Measurements from ENCODE around the gene RASSF4. TPM values are rescaled to one million over a fixed set of nuclear protein-coding genes. Genes with fewer than 3 reads are reported as not detected.

The RASSF4 gene
- total and polyA plus RNA-seq, 4 experiments from 2014 or later, result 0.08 to 1.8 (median 0.92) TPM

DNA sequence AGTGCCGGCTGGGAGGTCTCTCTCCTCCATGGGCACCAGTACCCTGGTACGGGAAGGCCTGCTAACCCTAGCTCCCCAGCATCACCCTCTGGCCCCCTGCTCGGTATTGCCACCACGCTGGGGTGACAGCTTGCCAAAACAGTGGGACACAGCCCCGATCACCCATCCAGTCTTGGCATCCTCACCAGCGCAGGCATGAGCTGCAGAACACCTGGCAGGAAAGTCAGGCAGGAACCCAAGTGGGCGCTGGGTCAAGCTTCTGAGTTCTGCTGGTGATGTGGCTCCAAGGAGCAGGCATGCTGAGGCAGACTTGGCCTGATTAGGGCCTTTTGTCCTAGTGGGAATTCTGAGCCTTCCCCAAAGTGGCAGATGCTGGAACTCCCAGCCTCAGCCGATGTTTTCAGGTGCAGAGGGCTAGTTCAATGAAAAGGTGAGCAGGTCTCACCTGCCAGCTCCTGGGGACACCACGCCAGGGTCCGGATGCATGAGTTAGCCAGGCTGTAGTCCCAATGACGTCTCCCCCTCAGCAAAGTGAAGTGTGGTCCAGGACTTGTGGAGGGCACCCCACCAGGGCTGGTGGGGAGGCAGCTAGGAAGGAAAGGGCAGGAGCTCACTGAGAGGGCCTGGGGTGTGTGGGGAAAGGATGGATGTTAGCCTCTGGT is 32.6 kb downstream of the RASSF4 start:
- H3K4me3 ChIP-seq (ENCODE audit: low read length in 2 of 2), result no peak overlapping the region
- no peak for DNase-seq

DNA sequence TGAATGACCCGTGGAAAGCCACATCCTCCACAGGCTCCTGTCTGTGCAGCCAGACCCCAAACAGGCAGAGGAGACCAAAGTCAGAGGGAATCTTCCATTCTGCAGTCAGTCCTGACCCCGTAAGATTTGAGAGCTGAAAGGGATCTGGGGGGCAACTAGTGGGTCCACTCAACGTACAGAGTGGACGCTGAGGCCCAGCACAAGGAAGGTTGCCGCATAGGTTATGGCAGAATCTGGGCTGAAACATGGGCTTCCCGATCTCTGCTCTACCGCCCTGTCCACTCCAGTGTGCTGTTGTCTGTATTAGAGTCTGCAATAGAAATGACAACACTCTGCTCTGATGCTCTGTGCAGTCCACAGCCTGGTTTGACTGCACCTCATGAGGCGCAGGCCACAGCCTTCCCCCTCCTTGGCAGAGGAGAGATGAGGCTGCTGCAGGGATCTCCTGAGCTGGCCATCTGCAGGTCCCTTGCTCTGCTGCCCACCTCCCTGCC is 33.2 kb downstream of the RASSF4 start:
- DNase-seq, result no peak
- peaks cover 3 to 14% of the 10 kb centered on the region in 2 donors for H3K27me3 Mint-ChIP-seq
- H3K36me3 Mint-ChIP-seq, result no peaks in the 10 kb centered on the region
- no peaks in the 10 kb centered on the region for H3K9me3 ChIP-seq (ENCODE audit: control insufficient read depth in 1 of 2, low read length in 2 of 2)
- no peaks in the 10 kb centered on the region for H3K36me3 ChIP-seq (ENCODE audit: insufficient read depth, low read length)
- H3K9me3 Mint-ChIP-seq, result no peaks in the 10 kb centered on the region
- H3K27me3 ChIP-seq (ENCODE audit: insufficient read depth, low read length), result no peaks in the 10 kb centered on the region
- no peak overlapping the region for H3K4me3 Mint-ChIP-seq
- intact Hi-C loops (cut with micrococcal nuclease), result no loop called here
- no peak overlapping the region for H3K27ac Mint-ChIP-seq
- POLR2A ChIA-PET (ENCODE audit: partially characterized antibody), result no interaction called here
- no peak overlapping the region for H3K4me3 ChIP-seq (ENCODE audit: low read length in 2 of 2)
- H3K4me1 ChIP-seq (ENCODE audit: insufficient read depth, low read length), result peaks cover 19% of the 10 kb centered on the region
- CTCF ChIA-PET (ENCODE audit: partially characterized antibody), result interaction anchor here (1.0 kb wide), 1 partner anchor 9 kb away, joined by 3 read pairs; no protein-coding TSS in a partner anchor
- no peak overlapping the region for H3K27ac ChIP-seq (ENCODE audit: low read depth, low read length)
- peaks cover 9 to 26% (median 16%) of the 10 kb centered on the region in 4 donors for H3K4me1 Mint-ChIP-seq

More for the DNA sequence above, 32.6 kb downstream of the RASSF4 start:
- Histone ChIP-seq H3K27me3 (ENCODE audit: insufficient read depth, low read length) (no peaks in the 10 kb centered on the region), H3K4me1 (ENCODE audit: insufficient read depth, low read length) (peaks cover 19% of the 10 kb centered on the region), H3K27ac (ENCODE audit: low read depth, low read length) (no peak overlapping the region), H3K9me3 (ENCODE audit: control insufficient read depth in 1 of 2, low read length in 2 of 2) (no peaks in the 10 kb centered on the region), H3K36me3 (ENCODE audit: insufficient read depth, low read length) (no peaks in the 10 kb centered on the region)
- no peaks in the 10 kb centered on the region for H3K36me3 Mint-ChIP-seq
- H3K4me3 Mint-ChIP-seq, result no peak overlapping the region
- POLR2A ChIA-PET (ENCODE audit: partially characterized antibody), result no interaction called here
- CTCF ChIA-PET (ENCODE audit: partially characterized antibody), result interaction anchor here (1.0 to 1.3 kb wide), 2 partner anchors 9 to 12 kb away, joined by 3 to 4 read pairs; no protein-coding TSS in a partner anchor
- H3K27me3 Mint-ChIP-seq, result peaks cover 3 to 14% of the 10 kb centered on the region in 2 donors
- intact Hi-C loops (cut with micrococcal nuclease), result no loop called here
- no peaks in the 10 kb centered on the region for H3K9me3 Mint-ChIP-seq
- no peak overlapping the region for H3K27ac Mint-ChIP-seq
- peaks cover 9 to 26% (median 16%) of the 10 kb centered on the region in 4 donors for H3K4me1 Mint-ChIP-seq

DNA sequence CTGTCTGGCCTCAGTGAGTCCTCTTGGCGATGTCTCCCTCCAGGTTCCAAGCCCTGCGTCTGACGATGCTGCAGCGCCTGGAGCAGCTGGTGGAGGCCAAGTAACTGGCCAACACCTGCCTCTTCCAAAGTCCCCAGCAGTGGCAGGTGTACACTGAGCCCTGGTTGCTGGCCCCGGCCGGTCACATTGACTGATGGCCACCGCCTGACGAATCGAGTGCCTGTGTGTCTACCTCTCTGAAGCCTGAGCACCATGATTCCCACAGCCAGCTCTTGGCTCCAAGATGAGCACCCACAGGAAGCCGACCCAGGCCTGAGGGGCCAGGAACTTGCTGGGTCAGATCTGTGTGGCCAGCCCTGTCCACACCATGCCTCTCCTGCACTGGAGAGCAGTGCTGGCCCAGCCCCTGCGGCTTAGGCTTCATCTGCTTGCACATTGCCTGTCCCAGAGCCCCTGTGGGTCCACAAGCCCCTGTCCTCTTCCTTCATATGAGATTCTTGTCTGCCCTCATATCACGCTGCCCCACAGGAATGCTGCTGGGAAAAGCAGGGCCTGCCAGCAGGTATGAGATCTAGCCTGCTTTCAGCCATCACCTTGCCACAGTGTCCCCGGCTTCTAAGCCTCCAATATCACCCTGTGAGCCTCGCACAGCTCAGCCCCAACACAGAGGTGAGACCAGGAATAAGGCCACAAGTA is 33.8 kb downstream of the RASSF4 start:
- Mint-ChIP-seq H3K27me3 (peaks cover 3 to 11% of the 10 kb centered on the region in 2 donors), H3K9me3 (no peaks in the 10 kb centered on the region), H3K27ac (peak overlapping the region in 1 of 7 donors; percentile 29), H3K4me1 (peaks cover 9 to 26% (median 16%) of the 10 kb centered on the region in 4 donors), H3K36me3 (no peaks in the 10 kb centered on the region), H3K4me3 (no peak overlapping the region)
- H3K36me3 ChIP-seq (ENCODE audit: insufficient read depth, low read length), result no peaks in the 10 kb centered on the region
- H3K4me3 ChIP-seq (ENCODE audit: low read length in 2 of 2), result no peak overlapping the region
- POLR2A ChIA-PET (ENCODE audit: partially characterized antibody), result no interaction called here
- H3K9me3 ChIP-seq (ENCODE audit: control insufficient read depth in 1 of 2, low read length in 2 of 2), result no peaks in the 10 kb centered on the region
- peaks cover 19% of the 10 kb centered on the region for H3K4me1 ChIP-seq (ENCODE audit: insufficient read depth, low read length)
- no peak overlapping the region for H3K27ac ChIP-seq (ENCODE audit: low read depth, low read length)
- H3K27me3 ChIP-seq (ENCODE audit: insufficient read depth, low read length), result no peaks in the 10 kb centered on the region
- CTCF ChIA-PET (ENCODE audit: partially characterized antibody), result no interaction called here
- intact Hi-C loops (cut with micrococcal nuclease), result no loop called here
- DNase-seq, result no peak

DNA sequence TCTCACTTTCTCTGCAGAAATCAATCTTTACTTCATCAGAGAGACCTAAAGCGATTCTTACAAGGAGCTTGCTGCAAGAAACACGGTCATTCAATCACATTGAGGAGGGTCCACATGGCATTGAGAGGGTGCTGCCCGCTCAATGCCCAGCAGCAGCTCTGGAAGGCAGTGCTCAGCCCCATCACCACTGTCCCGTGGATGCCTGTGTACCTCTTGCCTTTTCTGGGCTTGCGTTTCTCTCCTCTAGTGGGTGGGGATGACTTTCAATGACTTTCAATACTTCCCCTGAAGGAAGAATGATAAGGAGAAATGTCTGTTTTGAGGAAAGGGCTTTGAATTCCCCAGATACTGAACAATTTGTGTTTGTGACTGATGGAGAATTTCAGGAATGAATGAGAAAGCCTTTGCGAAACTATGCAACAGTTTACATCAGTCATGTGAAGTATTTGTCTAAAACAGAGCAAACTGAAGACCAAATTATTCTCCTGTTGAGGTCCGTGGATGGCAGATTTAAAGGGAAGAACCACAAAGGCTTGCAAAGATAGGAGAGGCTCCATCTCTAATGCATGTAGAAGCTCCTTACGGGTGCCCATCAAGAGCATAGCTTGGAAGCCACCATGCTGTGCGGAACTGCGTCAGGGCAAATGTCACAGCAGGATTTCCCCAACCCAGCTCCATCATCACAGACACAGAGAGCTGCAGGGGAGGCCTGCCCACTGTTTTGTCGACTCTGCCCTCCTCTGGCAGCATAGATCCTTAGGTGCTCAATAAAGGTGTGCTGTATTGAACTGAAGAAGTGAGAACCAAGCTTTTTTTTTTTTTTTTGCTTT is 34.5 kb downstream of the RASSF4 start:
- peaks cover 19% of the 10 kb centered on the region for H3K4me1 ChIP-seq (ENCODE audit: insufficient read depth, low read length)
- Mint-ChIP-seq H3K36me3 (no peaks in the 10 kb centered on the region), H3K9me3 (no peaks in the 10 kb centered on the region), H3K27me3 (peaks cover 0 to 8% of the 10 kb centered on the region in 2 donors), H3K4me3 (no peak overlapping the region), H3K4me1 (peaks cover 9 to 26% (median 16%) of the 10 kb centered on the region in 4 donors), H3K27ac (peak overlapping the region in 3 of 7 donors; percentile 17 to 68 (median 62))
- no peaks in the 10 kb centered on the region for H3K36me3 ChIP-seq (ENCODE audit: insufficient read depth, low read length)
- H3K27me3 ChIP-seq (ENCODE audit: insufficient read depth, low read length), result no peaks in the 10 kb centered on the region
- H3K27ac ChIP-seq (ENCODE audit: low read depth, low read length), result no peak overlapping the region
- POLR2A ChIA-PET (ENCODE audit: partially characterized antibody), result no interaction called here
- H3K9me3 ChIP-seq (ENCODE audit: control insufficient read depth in 1 of 2, low read length in 2 of 2), result no peaks in the 10 kb centered on the region
- intact Hi-C loops (cut with micrococcal nuclease), result no loop called here
- no peak overlapping the region for H3K4me3 ChIP-seq (ENCODE audit: low read length in 2 of 2)
- DNase-seq, result no peak
- CTCF ChIA-PET (ENCODE audit: partially characterized antibody), result interaction anchor here (1.6 kb wide), 1 partner anchor 61 kb away, joined by 7 read pairs; no protein-coding TSS in a partner anchor

DNA sequence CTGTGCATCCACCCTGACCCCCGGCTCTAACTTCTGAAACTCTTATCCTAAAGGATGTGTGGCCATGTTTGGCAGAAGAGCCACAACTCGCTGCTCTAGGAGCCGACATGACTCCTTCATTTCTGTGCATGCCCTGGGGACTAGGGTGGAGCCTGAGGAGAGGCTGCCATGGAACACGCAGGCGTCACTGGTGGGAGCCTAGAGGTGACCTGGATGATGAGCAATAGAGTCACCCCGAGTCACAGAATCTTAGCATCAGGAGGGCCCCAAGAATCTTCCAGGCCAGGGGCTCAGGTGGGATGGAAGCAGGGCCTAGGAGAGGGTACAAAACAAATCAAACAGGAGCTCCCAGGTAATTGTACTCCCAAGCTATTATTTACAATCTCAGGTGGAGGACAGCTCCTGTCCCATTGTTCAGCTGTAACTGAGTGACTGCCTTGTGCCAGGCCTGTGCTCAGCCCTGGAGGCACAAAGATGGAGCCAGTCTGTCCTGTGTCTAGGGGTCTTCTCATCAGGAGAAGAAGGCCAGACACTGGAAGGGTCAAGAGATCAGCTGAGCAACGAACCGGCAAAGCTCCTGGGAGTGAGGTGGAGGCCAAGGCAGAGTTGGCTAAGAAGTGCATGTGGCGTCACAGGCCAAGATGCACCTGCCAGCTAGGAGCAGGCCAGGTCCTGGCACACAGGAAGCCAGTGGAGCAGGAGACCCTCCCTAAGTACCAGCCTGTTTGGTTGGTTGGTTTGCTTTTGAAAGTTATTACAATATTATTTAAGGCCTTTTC is 35.3 kb downstream of the RASSF4 start:
- ChIA-PET CTCF (ENCODE audit: partially characterized antibody) (interaction anchor here (0.7 to 1.6 kb wide), 5 partner anchors 9 to 62 kb away, joined by 3 to 7 read pairs (median 4); no protein-coding TSS in a partner anchor), POLR2A (ENCODE audit: partially characterized antibody) (no interaction called here)
- Mint-ChIP-seq H3K4me1 (peaks cover 11 to 29% (median 18%) of the 10 kb centered on the region in 4 donors), H3K27me3 (peaks cover 0 to under 1% of the 10 kb centered on the region in 2 donors), H3K27ac (peak overlapping the region in 6 of 7 donors; percentile 5 to 86 (median 64)), H3K9me3 (no peaks in the 10 kb centered on the region), H3K4me3 (no peak overlapping the region), H3K36me3 (no peaks in the 10 kb centered on the region)
- H3K27me3 ChIP-seq (ENCODE audit: insufficient read depth, low read length), result no peaks in the 10 kb centered on the region
- no peak overlapping the region for H3K27ac ChIP-seq (ENCODE audit: low read depth, low read length)
- H3K4me1 ChIP-seq (ENCODE audit: insufficient read depth, low read length), result peaks cover 19% of the 10 kb centered on the region
- DNase-seq, result no peak
- H3K4me3 ChIP-seq (ENCODE audit: low read length in 2 of 2), result no peak overlapping the region
- H3K9me3 ChIP-seq (ENCODE audit: control insufficient read depth in 1 of 2, low read length in 2 of 2), result no peaks in the 10 kb centered on the region
- H3K36me3 ChIP-seq (ENCODE audit: insufficient read depth, low read length), result no peaks in the 10 kb centered on the region
- intact Hi-C loops (cut with micrococcal nuclease), result no loop called here

DNA sequence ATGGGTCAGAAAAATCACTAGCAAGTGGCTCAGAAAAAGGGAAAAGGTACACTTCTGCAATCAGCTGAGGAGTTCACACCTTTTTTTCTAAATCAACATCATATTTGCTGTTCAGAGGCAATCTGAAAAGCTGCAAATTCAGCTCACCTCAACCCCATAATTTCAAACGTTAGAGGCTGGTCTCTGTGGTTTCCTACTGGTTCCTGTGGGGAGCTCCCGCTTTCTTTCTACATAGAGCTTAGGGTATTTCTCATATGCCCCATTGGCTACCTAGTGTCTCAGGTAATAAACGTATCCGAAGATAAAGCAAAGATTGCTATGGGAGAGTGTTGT is 35.9 kb downstream of the RASSF4 start:
- Histone ChIP-seq H3K4me3 (ENCODE audit: low read length in 2 of 2) (no peak overlapping the region), H3K27me3 (ENCODE audit: insufficient read depth, low read length) (no peaks in the 10 kb centered on the region), H3K4me1 (ENCODE audit: insufficient read depth, low read length) (peaks cover 19% of the 10 kb centered on the region), H3K36me3 (ENCODE audit: insufficient read depth, low read length) (no peaks in the 10 kb centered on the region), H3K9me3 (ENCODE audit: control insufficient read depth in 1 of 2, low read length in 2 of 2) (no peaks in the 10 kb centered on the region), H3K27ac (ENCODE audit: low read depth, low read length) (no peak overlapping the region)
- intact Hi-C loops (cut with micrococcal nuclease), result no loop called here
- Mint-ChIP-seq H3K4me1 (peaks cover 15 to 35% (median 23%) of the 10 kb centered on the region in 4 donors), H3K36me3 (peaks cover 0 to 2% of the 10 kb centered on the region in 2 donors), H3K27ac (peak overlapping the region in 5 of 7 donors; percentile 49 to 88 (median 74)), H3K9me3 (no peaks in the 10 kb centered on the region), H3K27me3 (no peaks in the 10 kb centered on the region), H3K4me3 (peak overlapping the region in 2 of 8 donors; percentile 32 to 43)
- DNase-seq, result no peak
- CTCF ChIA-PET (ENCODE audit: partially characterized antibody), result interaction anchor here (0.7 to 1.6 kb wide), 5 partner anchors 8 to 63 kb away, joined by 3 to 7 read pairs (median 4); no protein-coding TSS in a partner anchor
- POLR2A ChIA-PET (ENCODE audit: partially characterized antibody), result no interaction called here

All from CD4-positive, alpha-beta memory T cell (primary cell).